WTC11 (cell line): ENCODE measurements around the gene RAB3D. TPM values are rescaled to one million over a fixed set of nuclear protein-coding genes. Genes with fewer than 3 reads are reported as not detected.
A peak's percentile ranks its signal among the peaks of the same experiment; 100 is the strongest.

ENCODE experiments used
- ATAC-seq: fragments of 200-7000 bp; cut with Tn5 transposase; 2 replicates; pipeline ENCODE4 v1.10.0; 2021; ENCODE audit warnings: mild to moderate bottlenecking, moderate library complexity
- CTCF ChIA-PET: fragments of 300-600 bp; sonication (Branson Sonifier 250); formaldehyde crosslinking; loops from one replicate; lab custom pipeline; 2021; ENCODE audit warnings: antibody characterized with exemption; lab: Charles Lee
- POLR2A ChIA-PET: fragments of 350-600 bp; sonication (Branson Sonifier 250); formaldehyde crosslinking; loops from one replicate; lab custom pipeline; 2021; ENCODE audit warnings: antibody characterized with exemption; lab: Charles Lee
- DNase-seq: peaks from one replicate; pipeline ENCODE4 v3.0.0; 2021; ENCODE audit warnings: low spot score
- H3K27ac Mint-ChIP-seq: 2 replicates; pipeline ENCODE4 v1.8.0; 2021; ENCODE audit warnings: mixed read lengths
- H3K27me3 Mint-ChIP-seq: 2 replicates; pipeline ENCODE4 v1.8.0; 2021; ENCODE audit warnings: low read depth, mild to moderate bottlenecking, moderate library complexity, mixed read lengths
- H3K36me3 Mint-ChIP-seq: 2 replicates; pipeline ENCODE4 v1.8.0; 2021; ENCODE audit warnings: mixed read lengths
- H3K4me1 Mint-ChIP-seq: 2 replicates; pipeline ENCODE4 v1.8.0; 2022; ENCODE audit warnings: mixed read lengths
- H3K4me3 Mint-ChIP-seq: 2 replicates; pipeline ENCODE4 v1.8.0; 2021; ENCODE audit warnings: mild to moderate bottlenecking, moderate library complexity, mixed read lengths
- H3K9me3 Mint-ChIP-seq: 2 replicates; pipeline ENCODE4 v1.8.0; 2021; ENCODE audit warnings: mixed read lengths
- ATF1 ChIP-seq: sonication (generic); formaldehyde crosslinking; IDR thresholded peaks from 2 replicates; pipeline ENCODE4 v1.8.1; 2023; ENCODE audit warnings: mild to moderate bottlenecking, moderate library complexity, missing genetic modification reagents
- CBFB ChIP-seq: sonication (generic); formaldehyde crosslinking; IDR thresholded peaks from 2 replicates; pipeline ENCODE4 v1.8.1; 2022; ENCODE audit warnings: mild to moderate bottlenecking, low read depth, missing genetic modification reagents
- ESRRA ChIP-seq: sonication (generic); formaldehyde crosslinking; IDR thresholded peaks from 2 replicates; pipeline ENCODE4 v1.8.1; 2022; ENCODE audit warnings: mild to moderate bottlenecking, missing genetic modification reagents, borderline replicate concordance
- GTF2I ChIP-seq: fragments of 250-450 bp; sonication (Bioruptor Pico); conservative IDR thresholded peaks from 2 replicates; pipeline ENCODE4 v1.4.0; 2021; ENCODE audit warnings: mild to moderate bottlenecking
- IRF2 ChIP-seq: sonication (generic); formaldehyde crosslinking; IDR thresholded peaks from 2 replicates; pipeline ENCODE4 v1.8.0; 2022; ENCODE audit warnings: low read depth, missing genetic modification reagents, borderline replicate concordance
- NR3C1 ChIP-seq: sonication (generic); formaldehyde crosslinking; conservative IDR thresholded peaks from 2 replicates; pipeline ENCODE4 v1.8.1; 2023; ENCODE audit warnings: low read depth, mild to moderate bottlenecking, missing genetic modification reagents
- PRRX2 ChIP-seq: fragments of 250-450 bp; sonication (Bioruptor Pico); IDR thresholded peaks from 2 replicates; pipeline ENCODE4 v1.8.0; 2021; ENCODE audit warnings: mild to moderate bottlenecking
- SMAD4 ChIP-seq: sonication (generic); formaldehyde crosslinking; IDR thresholded peaks from 2 replicates; pipeline ENCODE4 v1.8.0; 2022; ENCODE audit warnings: mild to moderate bottlenecking, missing genetic modification reagents
- SOX15 ChIP-seq: fragments of 250-450 bp; sonication (Bioruptor Pico); IDR thresholded peaks from 2 replicates; pipeline ENCODE4 v1.9.0; 2021; ENCODE audit warnings: mild to moderate bottlenecking
- SP1 ChIP-seq: sonication (generic); formaldehyde crosslinking; conservative IDR thresholded peaks from 2 replicates; pipeline ENCODE4 v1.8.1; 2022; ENCODE audit warnings: missing genetic modification reagents
- TCF7 ChIP-seq: sonication (generic); formaldehyde crosslinking; IDR thresholded peaks from 2 replicates; pipeline ENCODE4 v1.8.0; 2022; ENCODE audit warnings: mild to moderate bottlenecking, low read depth, missing genetic modification reagents, moderate library complexity
- ZNF219 ChIP-seq: sonication (generic); formaldehyde crosslinking; IDR thresholded peaks from 2 replicates; pipeline ENCODE4 v1.8.0; 2023; ENCODE audit warnings: missing genetic modification reagents, mild to moderate bottlenecking, borderline replicate concordance
- ZNF416 ChIP-seq: fragments of 250-450 bp; sonication (Bioruptor Pico); IDR thresholded peaks from 2 replicates; pipeline ENCODE4 v1.9.0; 2021; ENCODE audit warnings: mild to moderate bottlenecking, inconsistent platforms
- ZNF671 ChIP-seq: fragments of 250-450 bp; sonication (Bioruptor Pico); IDR thresholded peaks from 2 replicates; pipeline ENCODE4 v1.8.0; 2021; ENCODE audit warnings: mild to moderate bottlenecking
- total RNA-seq: library from RNA; stranded (reverse); gene quantifications from 3 replicates; pipeline ENCODE4 v1.2.3, GENCODE V29; 2021
- TF ChIP-seq, protein P1 (sequence below): fragments of 250-450 bp; sonication (Bioruptor Pico); IDR thresholded peaks from 2 replicates; pipeline ENCODE4 v1.9.0; 2021; ENCODE audit warnings: moderate library complexity, mild to moderate bottlenecking, inconsistent platforms, borderline replicate concordance
- TF ChIP-seq, protein P2 (sequence below): sonication (generic); formaldehyde crosslinking; IDR thresholded peaks from 2 replicates; pipeline ENCODE4 v1.8.1; 2022; ENCODE audit warnings: low read depth, missing genetic modification reagents, borderline replicate concordance
- TF ChIP-seq, protein P3 (sequence below): fragments of 250-450 bp; sonication (Bioruptor Pico); IDR thresholded peaks from 2 replicates; pipeline ENCODE4 v2.1.2; 2022; ENCODE audit warnings: mild to moderate bottlenecking, moderate library complexity
- TF ChIP-seq, protein P4 (sequence below): sonication (generic); formaldehyde crosslinking; IDR thresholded peaks from 2 replicates; pipeline ENCODE4 v1.8.1; 2023; ENCODE audit warnings: mild to moderate bottlenecking, moderate library complexity, missing genetic modification reagents
- TF ChIP-seq, protein P5 (sequence below): sonication (generic); formaldehyde crosslinking; conservative IDR thresholded peaks from 2 replicates; pipeline ENCODE4 v1.8.1; 2023; ENCODE audit warnings: mild to moderate bottlenecking, low read depth, missing genetic modification reagents, moderate library complexity
- TF ChIP-seq, protein P6 (sequence below): sonication (generic); formaldehyde crosslinking; IDR thresholded peaks from 2 replicates; pipeline ENCODE4 v1.8.0; 2023; ENCODE audit warnings: missing genetic modification reagents

Gene RAB3D
- total RNA-seq, 1 experiment from 2014 or later = 18.9 TPM

DNA sequence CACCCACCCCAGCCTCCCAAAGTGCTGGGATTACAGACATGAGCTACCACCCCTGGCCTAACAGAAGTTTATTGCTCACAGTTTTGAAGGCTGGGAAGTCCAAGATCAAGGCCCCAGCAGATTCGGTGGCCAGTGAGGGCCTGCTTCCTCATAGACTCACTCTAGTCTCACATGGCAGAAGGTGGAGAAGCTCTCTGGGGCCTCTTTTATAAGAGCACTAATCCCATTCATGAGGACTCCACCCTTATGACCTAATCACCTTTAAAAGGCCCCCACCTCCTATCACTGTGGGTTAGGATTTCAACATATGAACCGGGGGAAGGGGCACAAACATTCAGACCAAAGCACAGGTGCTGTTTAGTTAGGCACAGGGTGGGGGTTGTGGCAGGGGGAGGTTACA, 28.1 kb upstream of the RAB3D start:
- TF ChIP-seq GTF2I (CRISPR knock-in tag) = no peak
- TF ChIP-seq ATF1 (CRISPR knock-in tag) = no peak
- TF ChIP-seq TCF7 = no peak
- TF ChIP-seq PRRX2 (CRISPR knock-in tag) = no peak
- no peak for TF ChIP-seq SOX15
- TF ChIP-seq, protein P1, sequence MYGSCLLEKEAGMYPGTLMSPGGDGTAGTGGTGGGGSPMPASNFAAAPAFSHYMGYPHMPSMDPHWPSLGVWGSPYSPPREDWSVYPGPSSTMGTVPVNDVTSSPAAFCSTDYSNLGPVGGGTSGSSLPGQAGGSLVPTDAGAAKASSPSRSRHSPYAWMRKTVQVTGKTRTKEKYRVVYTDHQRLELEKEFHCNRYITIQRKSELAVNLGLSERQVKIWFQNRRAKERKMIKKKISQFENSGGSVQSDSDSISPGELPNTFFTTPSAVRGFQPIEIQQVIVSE (CRISPR knock-in tag) = no peak
- no peak for TF ChIP-seq ZNF416 (CRISPR knock-in tag)
- TF ChIP-seq SP1 (CRISPR knock-in tag) = no peak
- no peak for TF ChIP-seq ZNF671 (CRISPR knock-in tag)
- no peak for TF ChIP-seq ESRRA (CRISPR knock-in tag)
- TF ChIP-seq, protein P2, sequence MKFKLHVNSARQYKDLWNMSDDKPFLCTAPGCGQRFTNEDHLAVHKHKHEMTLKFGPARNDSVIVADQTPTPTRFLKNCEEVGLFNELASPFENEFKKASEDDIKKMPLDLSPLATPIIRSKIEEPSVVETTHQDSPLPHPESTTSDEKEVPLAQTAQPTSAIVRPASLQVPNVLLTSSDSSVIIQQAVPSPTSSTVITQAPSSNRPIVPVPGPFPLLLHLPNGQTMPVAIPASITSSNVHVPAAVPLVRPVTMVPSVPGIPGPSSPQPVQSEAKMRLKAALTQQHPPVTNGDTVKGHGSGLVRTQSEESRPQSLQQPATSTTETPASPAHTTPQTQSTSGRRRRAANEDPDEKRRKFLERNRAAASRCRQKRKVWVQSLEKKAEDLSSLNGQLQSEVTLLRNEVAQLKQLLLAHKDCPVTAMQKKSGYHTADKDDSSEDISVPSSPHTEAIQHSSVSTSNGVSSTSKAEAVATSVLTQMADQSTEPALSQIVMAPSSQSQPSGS (CRISPR knock-in tag) = no peak
- ChIA-PET CTCF (interaction anchor here (4.0 kb wide), 1 partner anchor 14 kb away, joined by 22 read pairs; no protein-coding TSS in a partner anchor), POLR2A (no interaction called here)
- DNase-seq (no peak), ATAC-seq (no peak)
- Mint-ChIP-seq H3K4me1 (peaks cover 1% of the 10 kb centered on the region; the same call in 1 of the 2 replicates), H3K36me3 (peaks cover 3% of the 10 kb centered on the region; the same call in 1 of the 2 replicates), H3K9me3 (no peaks in the 10 kb centered on the region), H3K4me3 (no peak overlapping the region), H3K27ac (no peak overlapping the region), H3K27me3 (no peaks in the 10 kb centered on the region)

DNA sequence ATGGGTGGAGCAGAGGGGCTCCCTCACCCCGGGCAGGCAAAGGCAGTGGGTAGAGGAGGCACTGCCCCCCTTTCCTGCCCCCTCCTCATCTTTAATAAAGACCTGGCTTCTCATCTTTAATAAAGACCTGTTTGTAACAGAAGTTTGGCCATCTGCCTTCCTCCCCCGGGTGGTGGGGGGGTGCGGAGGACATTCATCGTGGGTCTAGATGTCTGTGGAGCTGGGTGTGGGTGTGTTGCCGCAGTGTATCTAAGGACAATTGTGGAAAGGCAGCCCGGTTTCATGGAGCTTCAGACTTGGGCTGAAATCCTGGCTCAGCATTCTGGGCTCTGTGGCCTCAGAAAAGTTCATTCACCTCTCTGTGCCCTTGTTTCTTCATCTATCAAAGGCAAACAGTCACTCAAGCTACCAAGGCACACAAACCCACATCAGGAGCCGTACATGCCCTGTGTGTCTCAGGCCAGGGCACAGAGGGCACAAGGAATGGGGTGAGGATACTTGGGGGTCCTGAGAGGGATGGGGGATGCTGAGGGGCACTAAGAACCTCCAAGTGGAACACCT, 26.2 kb upstream of the RAB3D start:
- H3K27ac Mint-ChIP-seq = 0 out of 2 replicates have a peak overlapping the region, but pooled peaks have one; percentile 22
- TF ChIP-seq ATF1 (CRISPR knock-in tag) = no peak
- TF ChIP-seq, protein P3, sequence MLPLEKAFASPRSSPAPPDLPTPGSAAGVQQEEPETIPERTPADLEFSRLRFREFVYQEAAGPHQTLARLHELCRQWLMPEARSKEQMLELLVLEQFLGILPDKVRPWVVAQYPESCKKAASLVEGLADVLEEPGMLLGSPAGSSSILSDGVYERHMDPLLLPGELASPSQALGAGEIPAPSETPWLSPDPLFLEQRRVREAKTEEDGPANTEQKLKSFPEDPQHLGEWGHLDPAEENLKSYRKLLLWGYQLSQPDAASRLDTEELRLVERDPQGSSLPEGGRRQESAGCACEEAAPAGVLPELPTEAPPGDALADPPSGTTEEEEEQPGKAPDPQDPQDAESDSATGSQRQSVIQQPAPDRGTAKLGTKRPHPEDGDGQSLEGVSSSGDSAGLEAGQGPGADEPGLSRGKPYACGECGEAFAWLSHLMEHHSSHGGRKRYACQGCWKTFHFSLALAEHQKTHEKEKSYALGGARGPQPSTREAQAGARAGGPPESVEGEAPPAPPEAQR (CRISPR knock-in tag) = no peak
- no peak for TF ChIP-seq SMAD4 (CRISPR knock-in tag)
- TF ChIP-seq NR3C1 (CRISPR knock-in tag) = no peak
- TF ChIP-seq CBFB = no peak
- TF ChIP-seq, protein P4, sequence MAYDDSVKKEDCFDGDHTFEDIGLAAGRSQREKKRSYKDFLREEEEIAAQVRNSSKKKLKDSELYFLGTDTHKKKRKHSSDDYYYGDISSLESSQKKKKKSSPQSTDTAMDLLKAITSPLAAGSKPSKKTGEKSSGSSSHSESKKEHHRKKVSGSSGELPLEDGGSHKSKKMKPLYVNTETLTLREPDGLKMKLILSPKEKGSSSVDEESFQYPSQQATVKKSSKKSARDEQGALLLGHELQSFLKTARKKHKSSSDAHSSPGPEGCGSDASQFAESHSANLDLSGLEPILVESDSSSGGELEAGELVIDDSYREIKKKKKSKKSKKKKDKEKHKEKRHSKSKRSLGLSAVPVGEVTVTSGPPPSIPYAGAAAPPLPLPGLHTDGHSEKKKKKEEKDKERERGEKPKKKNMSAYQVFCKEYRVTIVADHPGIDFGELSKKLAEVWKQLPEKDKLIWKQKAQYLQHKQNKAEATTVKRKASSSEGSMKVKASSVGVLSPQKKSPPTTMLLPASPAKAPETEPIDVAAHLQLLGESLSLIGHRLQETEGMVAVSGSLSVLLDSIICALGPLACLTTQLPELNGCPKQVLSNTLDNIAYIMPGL (CRISPR knock-in tag) = no peak
- TF ChIP-seq ZNF219 (CRISPR knock-in tag) = no peak
- no peak for TF ChIP-seq ZNF416 (CRISPR knock-in tag)
- TF ChIP-seq, protein P5, sequence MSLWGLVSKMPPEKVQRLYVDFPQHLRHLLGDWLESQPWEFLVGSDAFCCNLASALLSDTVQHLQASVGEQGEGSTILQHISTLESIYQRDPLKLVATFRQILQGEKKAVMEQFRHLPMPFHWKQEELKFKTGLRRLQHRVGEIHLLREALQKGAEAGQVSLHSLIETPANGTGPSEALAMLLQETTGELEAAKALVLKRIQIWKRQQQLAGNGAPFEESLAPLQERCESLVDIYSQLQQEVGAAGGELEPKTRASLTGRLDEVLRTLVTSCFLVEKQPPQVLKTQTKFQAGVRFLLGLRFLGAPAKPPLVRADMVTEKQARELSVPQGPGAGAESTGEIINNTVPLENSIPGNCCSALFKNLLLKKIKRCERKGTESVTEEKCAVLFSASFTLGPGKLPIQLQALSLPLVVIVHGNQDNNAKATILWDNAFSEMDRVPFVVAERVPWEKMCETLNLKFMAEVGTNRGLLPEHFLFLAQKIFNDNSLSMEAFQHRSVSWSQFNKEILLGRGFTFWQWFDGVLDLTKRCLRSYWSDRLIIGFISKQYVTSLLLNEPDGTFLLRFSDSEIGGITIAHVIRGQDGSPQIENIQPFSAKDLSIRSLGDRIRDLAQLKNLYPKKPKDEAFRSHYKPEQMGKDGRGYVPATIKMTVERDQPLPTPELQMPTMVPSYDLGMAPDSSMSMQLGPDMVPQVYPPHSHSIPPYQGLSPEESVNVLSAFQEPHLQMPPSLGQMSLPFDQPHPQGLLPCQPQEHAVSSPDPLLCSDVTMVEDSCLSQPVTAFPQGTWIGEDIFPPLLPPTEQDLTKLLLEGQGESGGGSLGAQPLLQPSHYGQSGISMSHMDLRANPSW (CRISPR knock-in tag) = no peak
- TF ChIP-seq, protein P6, sequence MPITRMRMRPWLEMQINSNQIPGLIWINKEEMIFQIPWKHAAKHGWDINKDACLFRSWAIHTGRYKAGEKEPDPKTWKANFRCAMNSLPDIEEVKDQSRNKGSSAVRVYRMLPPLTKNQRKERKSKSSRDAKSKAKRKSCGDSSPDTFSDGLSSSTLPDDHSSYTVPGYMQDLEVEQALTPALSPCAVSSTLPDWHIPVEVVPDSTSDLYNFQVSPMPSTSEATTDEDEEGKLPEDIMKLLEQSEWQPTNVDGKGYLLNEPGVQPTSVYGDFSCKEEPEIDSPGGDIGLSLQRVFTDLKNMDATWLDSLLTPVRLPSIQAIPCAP (CRISPR knock-in tag) = no peak
- TF ChIP-seq IRF2 (CRISPR knock-in tag) = no peak
- TF ChIP-seq, all 79 proteins: peak for 0
- no peaks in the 10 kb centered on the region for H3K9me3 Mint-ChIP-seq
- ATAC-seq = no peak
- POLR2A ChIA-PET = no interaction called here
- H3K4me1 Mint-ChIP-seq = peaks cover 11% of the 10 kb centered on the region
- H3K4me3 Mint-ChIP-seq = no peak overlapping the region
- CTCF ChIA-PET = no interaction called here
- peaks cover 8% of the 10 kb centered on the region for H3K27me3 Mint-ChIP-seq
- no peak for DNase-seq
- H3K36me3 Mint-ChIP-seq = peaks cover 3% of the 10 kb centered on the region; the same call in 1 of the 2 replicates
